Body of pancreas (tissue), 4 donors: ENCODE data around the gene KRTCAP3.

Experiments used
- CTCF ChIP-seq, 7 experiments: fragments of 450-650 bp in 4 of 7; fragments of 200-600 bp in 3 of 7; sonication (generic) in 3 of 7; IDR thresholded peaks; one replicate each; pipeline ENCODE4 v1.5.1; 2016 to 2019; ENCODE audit warnings: antibody characterized with exemption in 7 of 7
- POLR2A ChIP-seq, 3 donors: fragments of 450-650 bp; IDR thresholded peaks; one replicate each; pipeline ENCODE4 v1.6.1; 2016; ENCODE audit warnings: antibody characterized with exemption in 3 of 3, mild to moderate bottlenecking in 2 of 3

DNA sequence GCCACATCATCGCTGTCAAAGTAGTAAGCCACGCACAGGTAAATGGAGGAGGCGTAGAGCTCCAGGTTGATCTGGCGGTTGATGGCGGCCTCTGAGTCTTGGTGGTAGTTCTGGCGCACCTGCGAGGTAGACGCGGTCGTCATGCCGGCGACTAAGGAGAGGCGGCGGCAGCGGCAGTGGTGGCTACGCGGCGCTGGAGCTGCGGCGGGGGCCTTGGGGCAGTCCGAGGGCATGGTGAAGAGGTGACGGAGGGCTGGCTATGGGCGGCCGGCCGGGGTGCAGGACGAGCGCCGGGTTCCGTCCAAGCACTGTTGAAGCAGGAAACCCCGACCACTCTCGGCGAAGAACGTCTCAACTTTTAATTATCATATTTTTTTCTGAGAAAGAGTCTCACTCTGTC lies 49.0 kb upstream of the KRTCAP3 start:
- TF ChIP-seq CTCF (IDR thresholded peaks at IDR 0.05) (no peak), POLR2A (IDR thresholded peaks at IDR 0.05) (no peak)
